ENCODE results near the gene DPYSL5. TPM values are rescaled to one million over a fixed set of nuclear protein-coding genes. Genes with fewer than 3 reads are reported as not detected.

The DPYSL5 gene
- total RNA-seq, 1 experiment from 2014 or later, result not detected

DNA sequence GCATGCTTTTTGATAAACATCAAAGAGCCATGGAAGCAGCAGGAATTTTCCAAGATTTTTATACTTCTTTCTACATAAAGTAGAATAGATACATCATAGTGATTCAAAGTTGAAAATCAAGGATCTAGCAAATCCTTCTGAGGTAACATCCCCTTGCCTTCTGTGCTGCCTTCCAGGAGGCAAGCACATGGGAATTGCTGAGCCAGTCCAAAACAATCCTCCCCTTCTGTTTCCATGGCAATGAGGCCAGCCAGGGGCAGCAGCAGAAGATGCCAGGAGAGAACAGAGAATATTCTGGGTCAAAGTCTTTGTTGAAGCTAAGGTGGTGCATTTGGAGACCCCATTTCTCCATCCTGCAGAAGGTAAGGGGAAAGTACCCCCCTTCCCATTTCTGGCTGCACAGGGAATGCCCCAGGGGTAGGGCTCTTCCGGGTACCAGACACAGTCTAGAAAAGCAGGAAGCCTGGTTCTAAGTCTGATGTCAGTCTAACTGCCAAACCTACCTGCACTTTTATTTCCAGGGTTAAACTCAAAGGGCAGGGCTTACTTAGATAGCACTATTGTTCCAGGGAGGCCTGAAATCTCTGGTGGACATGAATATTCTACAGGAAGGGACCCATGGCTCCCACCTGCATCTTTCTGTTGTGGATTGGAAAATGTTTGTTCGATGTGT lies 40.0 kb upstream of the DPYSL5 start:
- TF ChIP-seq, protein P1, sequence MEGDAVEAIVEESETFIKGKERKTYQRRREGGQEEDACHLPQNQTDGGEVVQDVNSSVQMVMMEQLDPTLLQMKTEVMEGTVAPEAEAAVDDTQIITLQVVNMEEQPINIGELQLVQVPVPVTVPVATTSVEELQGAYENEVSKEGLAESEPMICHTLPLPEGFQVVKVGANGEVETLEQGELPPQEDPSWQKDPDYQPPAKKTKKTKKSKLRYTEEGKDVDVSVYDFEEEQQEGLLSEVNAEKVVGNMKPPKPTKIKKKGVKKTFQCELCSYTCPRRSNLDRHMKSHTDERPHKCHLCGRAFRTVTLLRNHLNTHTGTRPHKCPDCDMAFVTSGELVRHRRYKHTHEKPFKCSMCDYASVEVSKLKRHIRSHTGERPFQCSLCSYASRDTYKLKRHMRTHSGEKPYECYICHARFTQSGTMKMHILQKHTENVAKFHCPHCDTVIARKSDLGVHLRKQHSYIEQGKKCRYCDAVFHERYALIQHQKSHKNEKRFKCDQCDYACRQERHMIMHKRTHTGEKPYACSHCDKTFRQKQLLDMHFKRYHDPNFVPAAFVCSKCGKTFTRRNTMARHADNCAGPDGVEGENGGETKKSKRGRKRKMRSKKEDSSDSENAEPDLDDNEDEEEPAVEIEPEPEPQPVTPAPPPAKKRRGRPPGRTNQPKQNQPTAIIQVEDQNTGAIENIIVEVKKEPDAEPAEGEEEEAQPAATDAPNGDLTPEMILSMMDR (IDR thresholded peaks at IDR 0.05; ENCODE audit: unreplicated experiment), result no peak
- H3K4me3 Mint-ChIP-seq (ENCODE audit: low read depth, unreplicated experiment), result no peak overlapping the region
- H3K4me1 Mint-ChIP-seq (ENCODE audit: low read depth, unreplicated experiment), result no peaks in the 10 kb centered on the region
- no peaks in the 10 kb centered on the region for H3K9me3 Mint-ChIP-seq (ENCODE audit: low read depth, unreplicated experiment)
- intact Hi-C loops (cut with micrococcal nuclease; ENCODE audit: unreplicated experiment), result no loop called here
- H3K27me3 Mint-ChIP-seq (ENCODE audit: unreplicated experiment), result peaks cover 38% of the 10 kb centered on the region
- CTCF ChIA-PET, result no interaction called here
- no peaks in the 10 kb centered on the region for H3K36me3 Mint-ChIP-seq (ENCODE audit: insufficient read depth, unreplicated experiment)
- no TSS peak for BruUV-seq (replicated peaks)
- no peak overlapping the region for H3K27ac Mint-ChIP-seq (ENCODE audit: unreplicated experiment)
- no peak for DNase-seq

DNA sequence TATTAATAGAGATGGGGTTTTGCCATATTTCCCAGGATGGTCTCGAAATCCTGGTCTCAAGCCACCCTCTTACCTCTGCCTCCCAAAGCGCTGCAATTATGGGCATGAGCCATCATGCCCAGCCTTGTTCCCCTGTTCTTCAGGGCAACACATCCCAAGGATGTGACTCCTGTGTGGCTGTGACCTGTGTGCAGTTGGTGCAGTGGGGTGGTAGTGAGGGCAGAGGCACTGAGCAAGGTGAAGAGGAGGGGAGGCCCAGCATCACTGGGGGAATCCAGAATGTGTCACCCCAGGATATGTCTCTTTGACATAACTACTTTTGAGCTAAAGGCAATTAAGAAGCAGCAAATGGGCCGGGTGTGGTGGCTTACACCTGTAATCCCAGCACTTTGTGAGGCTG lies 38.7 kb upstream of the DPYSL5 start:
- CTCF ChIA-PET, result no interaction called here

GRCh38 chr2:26809876-26810577 lies 37.9 kb upstream of the DPYSL5 start:
- Mint-ChIP-seq H3K4me3 (ENCODE audit: low read depth, unreplicated experiment) (no peak overlapping the region), H3K4me1 (ENCODE audit: low read depth, unreplicated experiment) (no peaks in the 10 kb centered on the region), H3K27me3 (ENCODE audit: unreplicated experiment) (peaks cover 49% of the 10 kb centered on the region), H3K36me3 (ENCODE audit: insufficient read depth, unreplicated experiment) (no peaks in the 10 kb centered on the region), H3K27ac (ENCODE audit: unreplicated experiment) (no peak overlapping the region), H3K9me3 (ENCODE audit: low read depth, unreplicated experiment) (no peaks in the 10 kb centered on the region)
- no peak for DNase-seq
- intact Hi-C loops (cut with micrococcal nuclease; ENCODE audit: unreplicated experiment), result no loop called here
- BruUV-seq (replicated peaks), result no TSS peak
- TF ChIP-seq, protein P1 (IDR thresholded peaks at IDR 0.05; ENCODE audit: unreplicated experiment), result no peak
- CTCF ChIA-PET, result no interaction called here

More for the DNA sequence above, 38.7 kb upstream of the DPYSL5 start:
- Mint-ChIP-seq H3K4me3 (ENCODE audit: low read depth, unreplicated experiment) (no peak overlapping the region), H3K9me3 (ENCODE audit: low read depth, unreplicated experiment) (no peaks in the 10 kb centered on the region), H3K27me3 (ENCODE audit: unreplicated experiment) (peaks cover 49% of the 10 kb centered on the region), H3K36me3 (ENCODE audit: insufficient read depth, unreplicated experiment) (no peaks in the 10 kb centered on the region), H3K4me1 (ENCODE audit: low read depth, unreplicated experiment) (no peaks in the 10 kb centered on the region), H3K27ac (ENCODE audit: unreplicated experiment) (no peak overlapping the region)
- BruUV-seq (replicated peaks), result no TSS peak
- DNase-seq, result no peak
- TF ChIP-seq, protein P1 (IDR thresholded peaks at IDR 0.05; ENCODE audit: unreplicated experiment), result no peak
- intact Hi-C loops (cut with micrococcal nuclease; ENCODE audit: unreplicated experiment), result no loop called here

- BruUV-seq (replicated peaks), result no TSS peak
- intact Hi-C loops (cut with micrococcal nuclease; ENCODE audit: unreplicated experiment), result no loop called here
- Mint-ChIP-seq H3K36me3 (ENCODE audit: insufficient read depth, unreplicated experiment) (no peaks in the 10 kb centered on the region), H3K27me3 (ENCODE audit: unreplicated experiment) (peaks cover 49% of the 10 kb centered on the region), H3K4me1 (ENCODE audit: low read depth, unreplicated experiment) (no peaks in the 10 kb centered on the region), H3K9me3 (ENCODE audit: low read depth, unreplicated experiment) (no peaks in the 10 kb centered on the region), H3K4me3 (ENCODE audit: low read depth, unreplicated experiment) (no peak overlapping the region), H3K27ac (ENCODE audit: unreplicated experiment) (no peak overlapping the region)
- TF ChIP-seq, protein P1 (IDR thresholded peaks at IDR 0.05; ENCODE audit: unreplicated experiment), result no peak
- DNase-seq, result no peak
- CTCF ChIA-PET, result interaction anchor here (1.1 kb wide), 1 partner anchor 35 kb away, joined by 3 read pairs; no protein-coding TSS in a partner anchor
These were observed 36.7 kb upstream of the DPYSL5 start for GRCh38 chr2:26811261-26811660.

Data from Calu3 (cell line).